Measurements from ENCODE around the gene TFF2.

- TF ChIP-seq CTCF (IDR thresholded peaks at IDR 0.05) = no peak
- no peak for TF ChIP-seq POLR2A (IDR thresholded peaks at IDR 0.05)
- no peak for TF ChIP-seq POLR2AphosphoS5 (IDR thresholded peaks at IDR 0.05)
- no peak for TF ChIP-seq EP300 (IDR thresholded peaks at IDR 0.05; ENCODE audit: low read depth)
Observed at GRCh38 chr21:42346866-42347600, 3.8 kb downstream of the TFF2 start.

All from transverse colon (tissue), 4 donors.